HCT116 (cell line): Measurements from ENCODE around the gene EEF2KMT. TPM values are rescaled to one million over a fixed set of nuclear protein-coding genes. Genes with fewer than 3 reads are reported as not detected.
"Not testable (repeated sequence)": the region's sequence is repeated elsewhere in the genome, so short reads cannot be mapped to it uniquely, and the experiment has no call there.

ENCODE experiments used
- ATAC-seq: fragments of 200-7000 bp; cut with Tn5 transposase; 2 replicates; pipeline ENCODE4 v1.9.1; 2020; ENCODE audit warnings: mild to moderate bottlenecking, moderate library complexity
- BruUV-seq: library from RNA; stranded (reverse); fragments of 400-500 nt; replicated peaks from 2 replicates; lab custom pipeline; 2021; lab: Mats Ljungman, UMichigan
- CTCF ChIA-PET: fragments of 300-600 bp; sonication (Branson Sonifier 250); formaldehyde crosslinking; loops from one replicate; lab custom pipeline; 2021; ENCODE audit warnings: antibody characterized with exemption; lab: Charles Lee
- POLR2A ChIA-PET: fragments of 300-600, 350-600 bp; sonication (Branson Sonifier 250); formaldehyde crosslinking; loops from one replicate; lab custom pipeline; 2021; ENCODE audit warnings: antibody characterized with exemption; lab: Charles Lee
- RAD21 ChIA-PET, 2 experiments: fragments of 300-600 bp; sonication (Branson Sonifier 250); formaldehyde crosslinking; loops; one replicate each; lab custom pipeline; 2023; ENCODE audit warnings: low total read pairs in 2 of 2; ENCODE audit not compliant: uncharacterized antibody in 2 of 2, unreplicated experiment in 2 of 2, low non-redundant PET in 1 of 2; lab: Charles Lee
- DNase-seq: peaks from one replicate; pipeline ENCODE4 v3.0.0-alpha.2; 2010; ENCODE audit warnings: low read depth, low spot score
- H2AFZ ChIP-seq: fragments of 200-600 bp; shearing (Covaris generic), sonication (generic); 2 replicates; pipeline ENCODE4 v1.6.1; 2017; ENCODE audit warnings: low read depth, mixed run types, mixed read lengths, antibody characterized with exemption, low read length; ENCODE audit not compliant: poor library complexity, severe bottlenecking
- H3K27ac ChIP-seq: 2 replicates; pipeline ENCODE4 v1.5.1; 2012; ENCODE audit warnings: low read depth, low read length
- H3K27me3 ChIP-seq: fragments of 200-600 bp; sonication (generic); 2 replicates; pipeline ENCODE4 v1.6.1; 2016; ENCODE audit warnings: mixed run types, low read length, mixed read lengths; ENCODE audit not compliant: insufficient read depth
- H3K36me3 ChIP-seq, 2 experiments: fragments of 200-500 bp in 1 of 2; fragments of 200-600 bp in 1 of 2; sonication (Bioruptor generic) in 1 of 2; sonication (generic) in 1 of 2; 2 replicates each; pipeline versions ENCODE4 v1.5.1 to v1.6.1; 2014 to 2016; ENCODE audit warnings: low read length in 2 of 2, inconsistent platforms in 1 of 2, mixed read lengths in 1 of 2, mixed run types in 1 of 2; ENCODE audit not compliant: insufficient read depth in 2 of 2, control insufficient read depth in 1 of 2
- H3K4me1 ChIP-seq, 2 experiments: fragments of 200-600 bp in 1 of 2; sonication (generic) in 1 of 2; 2 replicates each; pipeline versions ENCODE4 v1.5.1 to v1.6.1; 2012 to 2017; ENCODE audit warnings: low read length in 2 of 2, inconsistent platforms in 1 of 2, mild to moderate bottlenecking in 1 of 2, mixed read lengths in 1 of 2, mixed run types in 1 of 2, moderate library complexity in 1 of 2; ENCODE audit not compliant: insufficient read depth in 2 of 2, control insufficient read depth in 1 of 2
- H3K4me2 ChIP-seq: fragments of 200-600 bp; sonication (generic); 2 replicates; pipeline ENCODE4 v1.6.1; 2017; ENCODE audit warnings: mixed run types, low read length, mixed read lengths
- H3K4me3 ChIP-seq, 2 experiments: fragments of 200-600 bp in 1 of 2; sonication (generic) in 1 of 2; replicated peaks in 1 of 2; 2 replicates each; pipeline ENCODE4 v1.5.1; 2011 to 2016; ENCODE audit warnings: low read length in 2 of 2, control low read depth in 1 of 2, low read depth in 1 of 2, mild to moderate bottlenecking in 1 of 2, mixed read lengths in 1 of 2, mixed run types in 1 of 2
- H3K79me2 ChIP-seq: fragments of 200-600 bp; sonication (generic); 2 replicates; pipeline ENCODE4 v1.6.1; 2017; ENCODE audit warnings: mild to moderate bottlenecking, mixed run types, low read length, moderate library complexity, mixed read lengths; ENCODE audit not compliant: insufficient read depth
- H3K9ac ChIP-seq: fragments of 200-600 bp; sonication (generic); 2 replicates; pipeline ENCODE4 v1.6.1; 2016; ENCODE audit warnings: low read length, mixed read lengths
- H3K9me2 ChIP-seq: fragments of 200-600 bp; sonication (generic), shearing (Covaris generic); 2 replicates; pipeline ENCODE4 v1.6.1; 2017; ENCODE audit warnings: mixed run types, mild to moderate bottlenecking, moderate library complexity; ENCODE audit not compliant: insufficient read depth
- H3K9me3 ChIP-seq, 2 experiments: fragments of 200-500 bp in 1 of 2; fragments of 200-600 bp in 1 of 2; sonication (Bioruptor generic) in 1 of 2; sonication (generic) in 1 of 2; 2 replicates each; pipeline ENCODE4 v1.6.1; 2014 to 2017; ENCODE audit warnings: low read length in 2 of 2, mixed read lengths in 2 of 2, inconsistent platforms in 1 of 2, low read depth in 1 of 2, mild to moderate bottlenecking in 1 of 2, mixed run types in 1 of 2, moderate library complexity in 1 of 2; ENCODE audit not compliant: control insufficient read depth in 1 of 2, insufficient read depth in 1 of 2
- H4K20me1 ChIP-seq: fragments of 200-600 bp; sonication (generic), shearing (Covaris generic); 2 replicates; pipeline ENCODE4 v1.6.1; 2017; ENCODE audit warnings: mixed run types, mild to moderate bottlenecking, moderate library complexity; ENCODE audit not compliant: insufficient read depth
- ATF3 ChIP-seq: IDR thresholded peaks from 2 replicates; pipeline ENCODE4 v1.6.1; 2012
- CEBPB ChIP-seq: IDR thresholded peaks from 2 replicates; pipeline ENCODE4 v1.6.1; 2012; ENCODE audit warnings: low read depth
- EGR1 ChIP-seq: IDR thresholded peaks from 2 replicates; pipeline ENCODE4 v1.6.1; 2012; ENCODE audit warnings: low read depth
- SRF ChIP-seq: IDR thresholded peaks from 2 replicates; pipeline ENCODE4 v1.6.1; 2012; ENCODE audit warnings: low read depth
- intact Hi-C: fragments of 100-400 bp; cut with micrococcal nuclease; formaldehyde crosslinking; loops from 2 replicates; pipeline ENCODE4 v1.10.0; 2022
- total RNA-seq: library from RNA; stranded (reverse); gene quantifications from one replicate; pipeline ENCODE4 v1.2.1, GENCODE V29; 2021; ENCODE audit not compliant: unreplicated experiment
- TF ChIP-seq, protein P1 (sequence below): IDR thresholded peaks from 2 replicates; pipeline ENCODE4 v1.6.1; 2012; ENCODE audit warnings: low read depth
- TF ChIP-seq, protein P2 (sequence below), 3 experiments: fragments of 200-600 bp in 1 of 3; sonication (generic) in 1 of 3; IDR thresholded peaks in 2 of 3; conservative IDR thresholded peaks in 1 of 3; 2 replicates each; pipeline ENCODE4 v1.5.1; 2012 to 2017; ENCODE audit warnings: low read depth in 2 of 3, low read length in 2 of 3, antibody characterized with exemption in 1 of 3, borderline replicate concordance in 1 of 3, control low read depth in 1 of 3, mild to moderate bottlenecking in 1 of 3, mixed read lengths in 1 of 3, mixed run types in 1 of 3, moderate library complexity in 1 of 3; ENCODE audit not compliant: insufficient read depth in 1 of 3

EEF2KMT gene
- total RNA-seq, 1 experiment from 2014 or later: 25.6 TPM

DNA sequence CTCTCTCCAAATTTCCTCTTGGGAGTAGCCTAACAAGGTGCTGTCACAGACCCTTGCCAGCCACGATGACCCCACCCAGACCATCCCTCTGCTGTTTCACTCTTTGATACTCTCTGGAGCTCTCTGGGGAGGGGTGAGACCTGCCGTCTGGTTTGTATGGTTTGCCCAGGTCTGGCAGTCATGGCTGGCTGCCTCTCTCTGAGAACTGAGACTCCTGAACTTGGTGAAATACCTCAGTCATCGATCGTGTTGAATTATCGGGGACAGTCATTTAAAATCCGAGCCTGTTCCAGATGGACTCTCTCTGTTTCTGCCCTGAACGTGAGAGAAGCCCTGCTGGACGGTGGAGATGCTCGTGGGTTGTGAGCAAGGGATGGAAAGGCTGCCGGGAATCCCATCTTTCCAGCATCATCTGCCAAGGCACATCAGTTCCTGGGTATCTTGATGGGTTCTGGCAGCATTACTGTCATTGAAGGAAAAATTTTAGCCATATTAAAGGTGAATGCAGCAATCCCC is 19.2 kb upstream of the EEF2KMT start:
- H3K9ac ChIP-seq, POLR2A ChIA-PET, H3K4me2 ChIP-seq, H3K9me2 ChIP-seq, intact Hi-C loops, DNase-seq, H3K79me2 ChIP-seq, H4K20me1 ChIP-seq, CTCF ChIA-PET, H3K4me1 ChIP-seq, BruUV-seq, H3K9me3 ChIP-seq, RAD21 ChIA-PET, H3K27me3 ChIP-seq, H3K27ac ChIP-seq, ATAC-seq, H3K36me3 ChIP-seq, H3K4me3 ChIP-seq, H2AFZ ChIP-seq: not testable (repeated sequence)

- H3K9me2 ChIP-seq, H3K9me3 ChIP-seq, H2AFZ ChIP-seq, H3K27me3 ChIP-seq, H4K20me1 ChIP-seq, DNase-seq, intact Hi-C loops, H3K27ac ChIP-seq, RAD21 ChIA-PET, CTCF ChIA-PET, BruUV-seq, H3K9ac ChIP-seq, H3K36me3 ChIP-seq, H3K4me3 ChIP-seq, H3K79me2 ChIP-seq, H3K4me2 ChIP-seq, H3K4me1 ChIP-seq, POLR2A ChIA-PET, ATAC-seq: not testable (repeated sequence)
Observed at GRCh38 chr16:5110933-5111332, 13.3 kb upstream of the EEF2KMT start.

DNA sequence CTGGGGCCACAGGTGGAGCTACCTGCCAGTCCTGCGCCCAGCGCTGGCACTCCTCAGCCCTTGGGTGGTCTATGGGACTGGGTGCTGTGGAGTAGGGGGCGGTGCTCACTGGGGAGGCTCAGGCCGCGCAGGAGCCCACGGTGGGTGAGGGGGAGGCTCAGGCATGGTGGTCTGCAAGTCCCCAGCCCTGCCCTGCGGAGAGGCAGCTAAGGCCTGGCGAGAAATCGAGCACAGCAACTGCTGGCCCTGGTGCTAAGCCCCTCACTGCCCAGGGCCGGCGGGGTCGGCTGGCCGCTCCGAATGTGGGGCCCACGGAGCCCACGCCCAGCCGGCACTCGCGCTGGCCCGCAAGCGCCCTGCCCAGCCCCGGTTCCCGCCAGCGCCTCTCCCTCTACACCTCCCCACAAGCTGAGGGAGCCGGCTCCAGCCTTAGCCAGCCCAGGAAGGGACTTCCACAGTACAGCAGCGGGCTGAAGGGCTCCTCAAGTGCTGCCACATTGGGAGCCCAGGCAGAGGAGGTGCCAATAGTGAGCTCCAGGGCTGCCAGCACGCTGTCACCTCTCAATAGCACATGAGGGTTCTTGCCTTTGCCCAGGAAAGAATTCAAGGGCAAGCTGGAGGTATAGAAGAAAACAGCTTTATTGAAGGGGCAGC is 11.0 kb upstream of the EEF2KMT start:
- intact Hi-C loops: no loop called here
- Histone ChIP-seq H4K20me1 (no peaks in the 10 kb centered on the region), H3K9me3 (no peaks in the 10 kb centered on the region), H3K4me3 (no peak overlapping the region), H2AFZ (no peak overlapping the region), H3K27me3 (no peaks in the 10 kb centered on the region), H3K9me2 (no peaks in the 10 kb centered on the region), H3K36me3 (no peaks in the 10 kb centered on the region), H3K27ac (no peak overlapping the region), H3K9ac (no peak overlapping the region), H3K79me2 (no peaks in the 10 kb centered on the region), H3K4me1 (no peaks in the 10 kb centered on the region), H3K4me2 (no peak overlapping the region)
- no peak for DNase-seq
- CTCF ChIA-PET: no interaction called here
- no peak for ATAC-seq
- RAD21 ChIA-PET: no interaction called here
- POLR2A ChIA-PET: no interaction called here
- BruUV-seq: no TSS peak
- TF ChIP-seq SRF: no peak
- no peak for TF ChIP-seq CEBPB
- TF ChIP-seq ATF3: no peak
- TF ChIP-seq, protein P1, sequence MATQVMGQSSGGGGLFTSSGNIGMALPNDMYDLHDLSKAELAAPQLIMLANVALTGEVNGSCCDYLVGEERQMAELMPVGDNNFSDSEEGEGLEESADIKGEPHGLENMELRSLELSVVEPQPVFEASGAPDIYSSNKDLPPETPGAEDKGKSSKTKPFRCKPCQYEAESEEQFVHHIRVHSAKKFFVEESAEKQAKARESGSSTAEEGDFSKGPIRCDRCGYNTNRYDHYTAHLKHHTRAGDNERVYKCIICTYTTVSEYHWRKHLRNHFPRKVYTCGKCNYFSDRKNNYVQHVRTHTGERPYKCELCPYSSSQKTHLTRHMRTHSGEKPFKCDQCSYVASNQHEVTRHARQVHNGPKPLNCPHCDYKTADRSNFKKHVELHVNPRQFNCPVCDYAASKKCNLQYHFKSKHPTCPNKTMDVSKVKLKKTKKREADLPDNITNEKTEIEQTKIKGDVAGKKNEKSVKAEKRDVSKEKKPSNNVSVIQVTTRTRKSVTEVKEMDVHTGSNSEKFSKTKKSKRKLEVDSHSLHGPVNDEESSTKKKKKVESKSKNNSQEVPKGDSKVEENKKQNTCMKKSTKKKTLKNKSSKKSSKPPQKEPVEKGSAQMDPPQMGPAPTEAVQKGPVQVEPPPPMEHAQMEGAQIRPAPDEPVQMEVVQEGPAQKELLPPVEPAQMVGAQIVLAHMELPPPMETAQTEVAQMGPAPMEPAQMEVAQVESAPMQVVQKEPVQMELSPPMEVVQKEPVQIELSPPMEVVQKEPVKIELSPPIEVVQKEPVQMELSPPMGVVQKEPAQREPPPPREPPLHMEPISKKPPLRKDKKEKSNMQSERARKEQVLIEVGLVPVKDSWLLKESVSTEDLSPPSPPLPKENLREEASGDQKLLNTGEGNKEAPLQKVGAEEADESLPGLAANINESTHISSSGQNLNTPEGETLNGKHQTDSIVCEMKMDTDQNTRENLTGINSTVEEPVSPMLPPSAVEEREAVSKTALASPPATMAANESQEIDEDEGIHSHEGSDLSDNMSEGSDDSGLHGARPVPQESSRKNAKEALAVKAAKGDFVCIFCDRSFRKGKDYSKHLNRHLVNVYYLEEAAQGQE: no peak
- TF ChIP-seq, protein P2, sequence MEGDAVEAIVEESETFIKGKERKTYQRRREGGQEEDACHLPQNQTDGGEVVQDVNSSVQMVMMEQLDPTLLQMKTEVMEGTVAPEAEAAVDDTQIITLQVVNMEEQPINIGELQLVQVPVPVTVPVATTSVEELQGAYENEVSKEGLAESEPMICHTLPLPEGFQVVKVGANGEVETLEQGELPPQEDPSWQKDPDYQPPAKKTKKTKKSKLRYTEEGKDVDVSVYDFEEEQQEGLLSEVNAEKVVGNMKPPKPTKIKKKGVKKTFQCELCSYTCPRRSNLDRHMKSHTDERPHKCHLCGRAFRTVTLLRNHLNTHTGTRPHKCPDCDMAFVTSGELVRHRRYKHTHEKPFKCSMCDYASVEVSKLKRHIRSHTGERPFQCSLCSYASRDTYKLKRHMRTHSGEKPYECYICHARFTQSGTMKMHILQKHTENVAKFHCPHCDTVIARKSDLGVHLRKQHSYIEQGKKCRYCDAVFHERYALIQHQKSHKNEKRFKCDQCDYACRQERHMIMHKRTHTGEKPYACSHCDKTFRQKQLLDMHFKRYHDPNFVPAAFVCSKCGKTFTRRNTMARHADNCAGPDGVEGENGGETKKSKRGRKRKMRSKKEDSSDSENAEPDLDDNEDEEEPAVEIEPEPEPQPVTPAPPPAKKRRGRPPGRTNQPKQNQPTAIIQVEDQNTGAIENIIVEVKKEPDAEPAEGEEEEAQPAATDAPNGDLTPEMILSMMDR (IDR thresholded peaks at IDR 0.05 in 2 of 3, conservative IDR thresholded peaks at IDR 0.05 in 1 of 3; ENCODE audit: borderline replicate concordance in 1 of 3, insufficient read depth in 1 of 3, low read depth in 2 of 3, low read length in 2 of 3): no peak
- TF ChIP-seq EGR1: no peak
